GM18498 (cell line): ENCODE results near the gene OR7C1.
"Not testable (repeated sequence)": the region's sequence is repeated elsewhere in the genome, so short reads cannot be mapped to it uniquely, and the experiment has no call there.

Source experiments
- ATAC-seq: cut with Tn5 transposase; IDR thresholded peaks from one replicate; pipeline ENCODE4 v1.9.1; 2021; ENCODE audit warnings: mild to moderate bottlenecking, moderate library complexity; ENCODE audit not compliant: unreplicated experiment

The OR7C1 gene

DNA sequence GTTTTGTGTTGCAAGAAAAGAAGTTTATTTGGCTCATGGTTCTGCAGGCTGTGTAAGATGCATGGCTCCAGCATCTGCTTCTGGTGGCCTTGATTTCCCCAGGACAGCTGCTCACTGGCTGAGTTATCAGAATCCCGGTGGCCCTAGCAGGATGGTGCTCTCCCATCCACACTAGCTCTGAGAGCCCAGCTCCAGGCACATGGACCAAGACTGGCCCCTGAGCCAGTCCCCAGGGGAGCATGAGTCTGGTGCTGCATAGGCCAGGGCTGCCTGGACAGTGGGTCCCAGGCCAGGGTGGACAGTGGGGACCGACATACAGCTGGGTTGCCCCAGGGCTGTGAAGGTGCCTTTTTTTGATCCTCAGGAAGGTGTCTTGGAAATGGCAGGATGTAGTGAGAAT, 67.0 kb downstream of the OR7C1 start:
- no peak for ATAC-seq

DNA sequence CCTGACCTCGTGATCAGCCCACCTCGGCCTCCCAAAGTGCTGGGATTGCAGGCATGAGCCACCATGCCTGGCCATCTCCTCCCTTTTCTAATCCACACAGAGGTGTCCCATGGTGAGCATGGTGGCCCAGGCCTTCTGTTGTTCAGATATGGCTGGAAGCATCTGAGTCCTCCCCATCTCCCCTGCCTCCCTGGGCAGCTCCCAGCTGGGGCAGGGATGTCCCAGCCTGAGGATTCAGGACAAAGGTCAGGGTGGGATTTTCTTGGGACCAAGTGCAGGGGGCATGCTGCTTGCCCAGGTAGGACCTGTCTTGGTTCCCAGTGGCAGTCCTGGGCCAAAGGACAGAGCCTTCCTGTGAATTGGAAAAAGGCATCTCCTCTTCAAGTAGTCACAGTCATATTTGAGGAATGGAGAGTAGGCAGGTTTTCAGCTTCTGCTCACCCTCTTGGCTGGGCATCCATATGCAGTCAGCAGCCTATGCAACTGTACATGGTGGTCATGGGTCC, 67.5 kb downstream of the OR7C1 start:
- ATAC-seq = no peak

DNA sequence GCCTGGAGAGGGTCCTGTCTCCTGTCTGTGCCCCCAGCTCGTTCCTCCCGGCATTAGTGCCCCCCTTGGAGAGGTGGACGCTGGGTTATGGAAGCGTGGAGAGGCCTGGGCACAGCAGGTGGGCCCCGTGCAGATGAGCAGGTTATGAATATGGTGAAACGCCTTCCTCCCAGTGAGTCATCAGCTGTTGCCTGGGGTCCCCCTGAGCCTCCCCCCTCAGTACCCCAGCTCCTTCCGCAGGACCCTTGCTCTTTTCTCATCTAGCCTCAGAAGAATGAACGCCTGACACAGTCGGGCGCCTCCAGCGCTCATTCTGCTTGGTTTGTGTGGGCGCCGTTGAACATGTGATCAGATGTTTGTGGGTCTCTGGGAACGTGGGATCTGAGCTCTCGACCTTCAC, 69.1 kb downstream of the OR7C1 start:
- not testable (repeated sequence) for ATAC-seq

DNA sequence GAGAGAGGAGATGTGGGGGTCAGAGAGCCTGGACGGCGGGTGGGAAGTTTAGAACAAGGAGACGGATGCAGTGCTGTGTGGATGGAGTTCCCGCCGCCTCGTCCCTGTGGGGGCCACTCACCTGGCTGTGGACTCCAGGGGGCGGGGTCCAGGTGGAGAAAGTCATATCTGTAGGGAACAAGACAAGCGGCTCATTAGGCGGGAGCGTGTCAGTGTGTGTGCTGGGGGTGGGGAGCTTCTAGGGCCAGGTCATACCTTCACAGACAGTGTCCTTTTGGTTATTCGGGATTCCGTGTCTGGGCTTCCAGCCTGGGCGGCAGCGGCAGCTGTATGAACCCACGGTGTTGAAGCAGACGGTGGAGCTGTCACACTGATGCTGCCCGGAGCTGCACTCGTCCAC, 69.6 kb downstream of the OR7C1 start:
- ATAC-seq = not testable (repeated sequence)

DNA sequence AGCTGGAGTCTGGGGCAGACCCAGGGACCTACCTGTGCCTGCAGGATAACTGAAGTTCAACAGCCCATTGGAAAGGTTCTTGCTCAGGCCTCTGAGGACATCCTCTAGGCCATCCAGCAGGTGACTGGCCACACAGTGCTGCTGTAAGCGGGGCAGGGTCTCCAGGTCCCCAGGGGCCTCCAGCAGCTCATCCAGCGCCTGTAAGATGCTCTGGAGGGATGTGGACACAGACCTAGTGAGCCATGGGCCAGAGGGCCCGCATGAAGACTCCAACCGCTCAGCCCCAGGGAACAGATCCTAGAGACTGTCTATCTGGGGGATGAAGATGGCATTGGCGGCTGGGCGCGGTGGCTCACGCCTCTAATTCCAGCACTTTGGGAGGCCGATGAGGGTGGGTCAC, 70.6 kb downstream of the OR7C1 start:
- no peak for ATAC-seq

DNA sequence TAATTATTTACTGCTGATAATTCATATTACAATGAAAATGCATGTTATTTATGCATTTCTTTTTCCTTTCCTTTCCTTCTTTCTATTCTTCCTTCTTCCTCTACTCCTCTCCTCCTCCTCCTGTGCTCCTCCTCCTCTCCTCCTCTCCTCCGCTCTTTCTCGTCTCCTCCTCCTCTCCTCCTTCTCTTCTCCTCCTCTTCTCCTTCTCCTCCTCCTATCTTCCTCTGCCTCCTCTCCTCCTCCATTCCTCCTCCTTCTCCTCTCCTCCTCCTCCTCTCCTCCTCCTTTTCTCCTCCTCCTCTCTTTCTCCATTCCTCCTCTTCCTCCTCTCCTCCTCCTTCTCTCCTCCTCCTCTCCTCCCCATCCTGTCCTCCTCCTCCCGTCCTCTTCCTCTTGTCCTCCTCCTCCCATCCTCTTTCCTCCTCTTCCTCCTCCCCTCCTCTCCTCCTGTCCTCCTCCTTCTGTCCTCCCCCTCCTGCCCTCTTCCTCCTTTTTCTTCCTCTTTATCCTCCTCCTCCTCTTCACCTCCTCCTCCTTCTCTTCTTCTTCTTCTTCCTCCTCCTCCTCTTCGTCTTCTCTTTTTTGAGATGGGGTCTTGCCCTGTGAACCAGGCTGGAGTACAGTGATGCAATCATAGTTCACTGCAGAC, 71.4 kb downstream of the OR7C1 start:
- no peak for ATAC-seq

DNA sequence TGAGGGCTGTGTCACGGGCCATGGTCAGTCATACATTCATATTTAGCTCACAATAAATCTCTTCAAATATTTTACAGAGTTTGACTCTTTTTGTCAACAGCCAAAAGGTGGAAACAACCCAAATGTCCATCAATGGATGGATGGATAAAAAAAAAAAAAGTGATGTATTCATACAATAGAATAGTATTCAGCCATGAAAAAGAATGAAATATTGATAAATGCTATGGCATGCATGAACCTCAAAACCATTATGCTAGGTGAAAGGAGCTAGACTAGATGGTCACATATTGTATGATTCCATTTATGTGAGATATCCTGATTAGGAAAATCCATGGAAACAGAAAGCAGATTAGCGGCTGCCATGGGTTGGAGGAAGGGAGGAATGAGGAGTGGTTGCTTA, 72.9 kb downstream of the OR7C1 start:
- ATAC-seq = no peak

DNA sequence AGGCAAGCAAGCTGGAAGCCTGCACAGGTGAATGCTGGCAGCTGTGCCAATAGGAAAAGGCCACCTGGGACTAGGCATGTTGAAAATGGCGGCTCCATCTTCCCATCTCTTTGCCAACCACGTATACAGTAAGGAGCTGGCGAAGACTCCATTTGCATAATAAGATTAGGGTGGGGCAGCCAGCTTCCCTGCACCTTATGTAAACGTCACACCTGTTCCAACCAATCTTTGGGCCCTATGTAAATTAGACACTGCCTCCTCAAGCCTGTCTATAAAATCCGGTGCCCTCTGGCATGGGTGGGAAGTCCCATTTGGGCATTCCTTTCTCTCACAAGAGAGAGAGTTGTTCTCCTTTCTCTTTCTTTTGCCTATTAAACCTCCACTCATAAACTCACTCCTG, 73.4 kb downstream of the OR7C1 start:
- no peak for ATAC-seq

DNA sequence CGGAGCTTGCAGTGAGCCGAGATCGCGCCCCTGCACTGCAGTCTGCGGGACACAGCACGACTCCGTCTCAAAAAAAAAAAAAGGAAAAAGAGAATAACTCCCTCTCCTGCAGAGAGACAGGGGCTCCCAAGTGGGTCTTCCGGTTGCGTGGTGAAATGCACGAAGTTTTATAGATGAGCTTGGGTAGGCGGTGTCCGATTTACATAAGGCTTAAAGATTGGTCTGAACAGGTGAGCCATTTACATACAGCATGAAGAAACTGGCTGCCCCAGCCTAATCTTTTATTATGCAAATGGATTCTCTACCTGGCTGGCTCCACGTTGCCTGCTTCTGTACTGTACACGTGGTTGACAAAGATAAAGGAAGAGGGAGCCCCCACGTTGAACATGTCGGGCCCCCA, 76.2 kb downstream of the OR7C1 start:
- ATAC-seq = no peak

DNA sequence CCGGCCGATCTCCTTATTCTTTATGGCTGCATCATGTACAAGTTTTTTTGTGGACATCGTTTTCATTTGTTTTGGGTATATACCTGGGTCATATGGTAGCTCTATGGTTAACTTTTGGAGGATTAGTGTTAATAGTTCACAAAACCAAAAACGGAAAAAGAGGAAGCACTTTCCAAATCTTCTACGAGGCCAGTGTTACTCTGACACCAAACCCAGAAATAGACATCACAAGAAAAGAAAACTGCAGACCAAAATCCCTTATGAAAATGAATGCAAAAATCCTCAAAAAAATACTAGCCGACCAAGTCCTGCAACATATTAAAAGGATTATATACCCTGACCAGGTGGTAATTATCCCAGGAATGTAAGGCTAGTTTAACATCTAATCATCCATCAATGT, 86.4 kb downstream of the OR7C1 start:
- ATAC-seq = no peak
